Glomerular endothelial cell (primary cell): ENCODE measurements around the gene SURF4. TPM values are rescaled to one million over a fixed set of nuclear protein-coding genes. Genes with fewer than 3 reads are reported as not detected.
A peak's percentile ranks its signal among the peaks of the same experiment; 100 is the strongest.

ENCODE experiments used
- DNase-seq: peaks from one replicate; pipeline ENCODE4 v3.0.0-alpha.2; 2011; ENCODE audit warnings: low read depth, low spot score; ENCODE audit errors: extremely low read depth
- total RNA-seq: library from RNA; depleted of rRNA; stranded (reverse); fragments of >200 nt; gene quantifications from 2 replicates; pipeline ENCODE4 v1.2.3, GENCODE V29; 2015

The SURF4 gene
- total RNA-seq, result 238 and 281 TPM in 2 replicates

DNA sequence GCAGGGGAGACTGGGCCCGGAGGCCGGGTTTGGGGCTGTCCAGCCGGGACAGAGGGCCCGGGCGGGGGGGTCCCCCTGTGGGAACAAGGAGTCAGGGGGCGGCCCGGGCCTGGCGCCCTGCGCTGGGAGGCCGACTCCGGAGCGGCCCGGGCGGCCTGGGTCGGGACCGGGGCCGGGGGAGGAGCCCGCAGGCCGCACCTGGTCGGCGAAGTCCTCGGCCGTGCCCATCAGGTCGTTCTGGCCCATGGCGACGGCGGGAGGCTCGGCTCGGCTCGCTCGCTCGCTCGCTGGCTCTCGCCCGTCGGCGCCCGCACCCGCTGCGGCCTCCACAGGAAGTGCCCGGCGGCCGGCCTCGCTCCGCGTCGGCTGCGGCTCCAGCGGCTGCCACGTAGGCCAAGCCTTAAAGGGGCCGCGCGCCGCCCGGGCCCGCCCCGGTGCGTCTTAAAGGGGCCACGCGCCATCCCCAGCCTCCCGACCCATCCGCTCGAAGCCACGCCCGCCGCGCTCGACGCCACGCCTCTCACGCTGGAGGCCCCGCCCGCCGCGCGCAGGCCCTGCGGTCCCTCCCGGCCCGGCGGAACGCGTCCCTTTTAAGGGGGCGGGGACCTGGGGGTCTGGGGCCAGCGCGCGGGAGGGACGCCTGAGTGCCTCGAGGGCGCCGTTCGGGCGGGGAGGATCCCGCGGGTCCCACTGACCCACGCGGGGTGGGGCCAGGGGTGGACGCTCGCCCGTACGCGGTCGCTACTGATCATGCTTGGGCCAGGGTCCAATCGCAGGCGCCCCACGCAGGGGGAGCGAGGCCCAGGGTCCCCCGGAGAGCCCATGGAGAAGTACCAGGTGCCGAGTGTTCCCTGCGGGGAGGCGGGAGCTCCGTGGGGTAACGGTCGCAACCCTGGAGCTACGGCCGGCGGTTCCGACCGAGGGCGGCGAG, at the start of gene SURF4, which contains the start of gene STKLD1:
SURF4 (minus strand) TSS at position 337 of the 931 bp plus-strand sequence; CDS start at position 246, 91 bp downstream.
STKLD1 (plus strand) TSS at position 643 of the 931 bp plus-strand sequence; CDS start at position 751, 108 bp downstream.
- no peak for DNase-seq

DNA sequence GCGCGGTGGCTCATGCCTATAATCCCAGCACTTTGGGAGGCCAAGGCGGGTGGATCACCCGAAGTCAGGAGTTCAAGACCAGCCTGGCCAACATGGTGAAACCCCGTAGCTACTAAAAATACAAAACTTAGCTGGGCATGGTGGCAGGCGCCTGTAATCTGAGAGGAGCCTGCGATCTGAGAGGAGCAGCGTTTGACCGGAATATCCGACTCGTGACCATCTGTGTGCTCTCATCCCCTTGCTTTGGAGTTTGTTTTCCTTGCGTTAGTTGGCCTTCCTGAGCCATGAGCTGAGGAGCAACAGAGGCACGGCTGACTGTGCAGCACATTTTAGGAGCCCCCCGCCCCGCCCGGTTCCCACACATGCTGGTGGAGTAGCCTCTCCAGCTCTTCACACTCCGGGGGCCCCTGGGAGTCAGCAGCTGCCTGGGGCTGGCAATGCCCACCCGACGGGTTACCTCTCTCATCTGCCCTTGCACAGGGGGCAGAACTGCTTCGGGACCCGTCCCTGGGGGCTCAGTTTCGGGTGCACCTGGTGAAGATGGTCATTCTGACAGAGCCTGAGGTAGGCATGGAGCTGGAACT, 49.3 kb upstream of the SURF4 start:
- no peak for DNase-seq

DNA sequence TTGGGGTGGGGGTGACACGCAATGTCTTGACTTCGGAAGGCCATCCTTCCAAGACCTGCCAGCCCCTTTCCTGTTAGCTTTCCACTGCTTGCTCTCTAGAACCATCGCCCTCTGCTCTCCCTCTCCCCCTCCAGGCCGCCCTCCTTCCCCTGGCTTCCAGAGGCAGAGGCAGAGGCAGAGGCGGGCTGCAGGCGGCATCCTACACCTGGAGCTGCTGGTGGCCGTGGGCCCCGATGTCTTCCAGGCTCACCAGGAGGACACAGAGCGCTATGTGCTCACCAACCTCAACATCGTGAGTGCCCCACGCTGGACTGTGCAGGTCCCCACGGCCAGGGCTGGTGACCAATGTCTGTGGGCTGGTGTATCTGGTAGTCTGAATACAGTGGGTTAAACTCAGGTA, 48.3 kb upstream of the SURF4 start:
- no peak for DNase-seq

DNA sequence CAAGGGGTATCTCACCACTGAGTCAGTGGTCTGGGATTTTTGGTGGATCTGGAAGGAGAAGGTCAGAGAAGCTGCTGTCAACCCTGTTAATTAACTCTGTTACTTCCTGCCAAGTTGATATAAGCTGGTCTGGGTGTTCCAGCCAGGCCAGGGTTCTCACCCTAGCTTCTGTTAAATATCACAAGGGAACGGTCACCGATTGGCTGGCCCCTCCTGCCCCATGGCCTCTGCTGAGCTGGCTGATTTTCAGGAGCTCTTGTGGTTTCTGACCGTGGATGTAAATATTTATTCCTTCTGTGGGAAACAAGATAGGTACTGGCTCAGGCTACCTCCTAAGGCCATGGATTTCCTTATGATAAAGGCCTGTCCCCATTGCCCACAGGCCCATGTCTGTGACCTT, 47.4 kb upstream of the SURF4 start:
- no peak for DNase-seq

DNA sequence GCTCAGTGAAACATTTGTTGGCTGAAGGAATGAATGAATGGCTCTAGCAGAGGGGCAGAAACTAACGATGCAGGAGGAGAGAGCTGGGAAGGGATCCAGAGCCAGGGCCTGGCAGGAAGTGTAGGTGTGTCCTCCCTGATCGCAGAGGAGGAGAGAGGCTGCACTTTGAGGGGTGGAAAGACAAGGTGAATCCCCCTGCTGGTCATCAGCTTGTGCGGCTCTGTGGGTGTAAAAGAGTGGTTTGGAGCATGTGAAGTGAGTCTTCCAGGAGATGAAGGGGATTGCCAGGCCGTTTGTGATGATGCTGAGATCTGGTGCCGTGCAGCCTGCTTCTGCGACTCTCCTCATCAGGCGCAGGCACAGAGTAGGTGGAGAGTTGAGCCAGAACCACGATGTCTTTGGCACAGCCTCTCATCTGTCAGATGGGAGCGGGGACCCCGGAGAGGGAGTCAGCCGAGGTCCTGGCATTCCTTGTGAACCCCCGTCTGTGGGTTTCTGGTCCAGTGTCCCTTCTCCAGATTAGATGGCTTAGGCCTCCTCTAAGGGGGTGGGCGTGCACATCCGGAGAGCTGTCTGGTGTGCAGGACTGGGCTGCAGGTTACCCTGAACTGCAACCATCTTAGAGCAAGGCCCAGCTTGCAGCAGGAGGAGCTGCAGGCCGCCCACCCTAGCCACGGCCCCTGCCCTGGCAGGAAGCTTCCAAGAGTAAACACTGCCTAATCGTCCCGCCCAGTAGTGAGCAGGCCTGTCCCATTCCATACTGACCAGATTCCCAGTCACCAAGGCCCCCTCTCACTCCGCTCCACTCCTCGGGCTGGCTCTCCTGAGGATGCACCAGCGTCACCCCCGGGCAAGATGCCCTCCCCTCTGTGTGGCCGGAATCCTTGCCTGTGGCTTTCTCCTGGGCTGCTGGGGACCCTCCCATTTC, 46.0 kb upstream of the SURF4 start, which contains the start of gene ADAMTS13:
ADAMTS13 (plus strand) TSS at position 753 of the 928 bp plus-strand sequence; CDS start at position 830, 77 bp downstream.
- DNase-seq, result no peak

DNA sequence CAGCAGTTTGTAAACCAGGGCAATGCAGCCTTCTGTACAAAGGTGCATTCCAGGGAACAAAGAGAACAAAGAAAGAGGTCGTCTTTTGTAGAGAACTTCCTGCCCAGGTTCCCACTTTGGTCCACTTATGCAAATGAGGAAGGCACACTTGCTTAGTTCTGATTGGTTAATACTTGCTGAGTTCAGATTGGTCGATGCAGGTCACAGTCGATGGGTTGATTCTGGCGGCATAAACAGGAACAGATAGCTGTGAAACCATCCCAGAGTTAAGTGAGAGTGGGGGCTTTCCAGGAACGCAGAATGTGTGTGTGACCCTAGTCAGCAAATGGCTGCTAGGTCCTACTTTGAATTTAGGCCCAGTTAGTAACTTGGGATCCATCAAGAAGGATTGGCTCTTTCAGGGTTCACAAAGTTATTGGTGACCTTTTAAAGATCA, 44.5 kb upstream of the SURF4 start:
- DNase-seq, result no peak

DNA sequence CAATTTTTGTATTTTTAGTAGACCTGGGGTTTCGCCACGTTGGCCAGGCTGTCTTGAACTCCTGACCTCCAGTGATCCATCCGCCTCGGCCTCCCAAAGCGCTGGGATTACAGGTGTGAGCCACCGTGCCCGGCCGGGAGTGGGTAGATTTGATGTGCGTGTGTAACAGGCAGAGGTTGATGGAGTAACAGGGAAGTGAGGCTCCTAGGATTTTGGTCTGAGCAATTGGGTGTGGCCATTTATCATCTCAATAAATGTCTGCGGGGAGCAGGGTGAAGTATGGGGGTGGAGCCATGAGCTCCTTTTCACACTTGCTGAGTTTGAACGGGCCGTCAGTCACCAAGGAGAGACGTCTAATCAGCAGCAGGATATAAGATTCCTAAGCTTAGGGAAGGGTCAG, 43.1 kb upstream of the SURF4 start:
- DNase-seq, result no peak

DNA sequence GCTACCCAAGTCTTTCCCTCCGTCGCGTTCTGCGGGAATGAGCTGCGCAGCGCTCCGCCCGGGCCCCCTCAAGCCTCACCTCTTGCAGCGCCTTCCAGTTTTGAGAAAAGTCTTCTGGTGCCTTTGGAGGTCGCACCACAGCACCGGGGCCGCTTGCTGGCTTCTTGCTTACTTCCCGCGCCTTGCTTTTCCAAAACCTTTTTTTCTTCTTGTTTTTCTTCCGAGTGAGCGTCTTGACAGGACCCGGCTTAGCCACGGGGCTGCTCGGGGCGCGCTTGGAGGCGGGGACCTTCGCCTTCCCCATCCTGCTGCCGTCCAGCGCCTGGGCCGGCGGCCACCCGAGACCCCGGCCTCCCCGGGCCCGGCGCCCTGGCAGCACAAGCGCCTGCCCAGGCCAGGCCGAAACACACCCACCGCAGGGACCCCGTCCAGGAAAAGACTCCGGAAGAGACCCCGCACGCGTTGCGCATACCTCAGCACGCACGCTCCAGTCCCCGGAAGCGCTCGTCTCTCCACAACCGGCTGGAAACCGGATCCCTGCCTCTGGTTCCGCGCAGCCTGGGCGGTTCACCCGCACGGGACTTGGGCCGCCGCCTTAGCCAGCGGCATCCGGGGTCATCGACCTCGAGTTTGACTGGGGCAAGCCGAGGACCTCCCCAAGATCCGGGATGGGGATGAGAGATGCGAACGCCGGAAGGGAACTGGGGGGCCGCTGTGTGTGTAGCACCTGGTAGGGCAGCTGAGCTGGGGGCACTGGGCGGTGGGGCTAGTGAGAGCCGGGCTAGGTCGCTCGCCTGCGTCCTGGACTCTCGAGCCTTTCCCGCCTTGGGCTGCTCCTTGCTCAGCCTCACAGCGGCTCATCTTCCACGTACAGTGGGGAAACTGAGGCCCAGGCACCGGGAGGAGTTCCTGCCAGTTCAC, 41.9 kb upstream of the SURF4 start, which contains the start of gene REXO4:
REXO4 (minus strand) TSS at position 470 of the 921 bp plus-strand sequence; CDS start at position 304, 166 bp downstream.
- DNase-seq, result peak; percentile 51

DNA sequence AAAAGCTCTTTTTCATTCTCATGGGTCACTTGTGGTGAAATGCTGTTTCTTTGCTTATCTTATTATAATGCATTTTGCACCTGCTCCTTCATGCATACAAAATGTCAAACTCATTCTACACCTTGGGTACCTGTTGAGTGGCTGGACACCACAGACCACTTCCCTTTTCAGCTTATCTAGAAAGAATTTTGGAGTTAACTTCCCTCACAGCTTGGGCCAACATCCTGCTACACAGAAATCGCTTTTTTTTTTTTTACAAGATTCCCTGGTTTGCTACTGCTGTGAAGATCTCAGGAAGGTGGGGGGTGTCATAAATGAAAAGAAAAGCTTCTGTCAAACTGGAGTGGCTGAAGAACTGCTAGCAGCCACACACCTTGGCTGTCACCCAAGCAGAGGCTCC, 39.3 kb upstream of the SURF4 start:
- DNase-seq, result no peak

DNA sequence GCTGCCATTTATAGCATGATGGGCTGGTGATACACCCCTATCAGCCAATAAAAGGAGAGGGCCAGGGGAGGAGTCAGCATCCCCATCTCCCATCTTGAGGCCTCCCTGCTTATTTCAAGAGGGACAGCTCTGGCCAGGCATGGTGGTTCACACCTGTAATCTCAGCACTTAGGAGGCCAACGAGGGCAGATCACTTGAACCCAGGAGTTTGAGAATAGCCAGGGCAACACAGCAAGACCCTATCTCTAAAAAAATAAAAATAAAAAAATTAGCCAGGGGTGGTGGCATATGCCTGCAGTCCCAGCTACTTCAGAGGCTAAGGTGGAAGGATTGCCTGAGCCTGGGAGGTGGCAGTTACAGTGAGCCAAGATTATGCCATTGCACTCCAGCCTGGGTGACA, 32.2 kb upstream of the SURF4 start:
- DNase-seq, result no peak

DNA sequence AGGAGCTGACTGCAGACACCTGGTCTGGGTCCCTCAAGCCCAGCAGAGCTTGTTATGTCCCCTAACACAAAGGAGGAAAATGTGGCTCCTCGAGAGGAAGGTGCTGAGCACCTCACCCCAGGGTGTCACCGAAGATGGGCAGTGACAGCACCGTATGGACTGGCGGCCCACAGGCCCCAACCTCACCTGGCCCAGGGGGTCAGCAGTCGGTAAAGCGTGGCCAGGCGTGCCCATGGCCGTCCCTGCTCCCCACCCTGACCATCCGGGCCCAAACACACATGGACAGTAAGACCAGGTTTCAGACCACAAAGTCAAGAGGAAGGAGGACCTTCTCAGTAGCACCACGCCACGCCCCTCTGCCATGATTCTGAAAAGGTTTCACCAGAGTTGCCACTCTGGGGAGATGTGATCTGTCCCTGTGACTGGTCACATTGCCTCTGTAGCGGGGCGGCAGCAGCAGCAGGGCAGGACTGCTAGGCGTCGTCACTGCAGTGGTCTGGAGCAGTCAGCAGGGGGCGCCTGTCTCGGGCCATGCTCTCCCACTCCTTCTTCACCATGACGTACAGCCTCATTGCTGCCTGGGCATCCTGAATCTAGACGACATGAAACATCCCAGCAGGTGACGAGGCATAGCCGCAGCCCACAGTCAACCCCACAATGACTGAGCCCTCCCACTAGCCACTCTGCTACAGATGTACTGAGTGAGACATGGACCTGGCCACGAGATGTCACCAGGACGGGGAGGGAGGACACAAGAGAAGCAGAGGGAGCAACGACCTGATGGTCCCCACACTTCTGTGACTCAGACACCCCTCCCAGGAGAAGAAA, 30.8 kb upstream of the SURF4 start:
- no peak for DNase-seq

DNA sequence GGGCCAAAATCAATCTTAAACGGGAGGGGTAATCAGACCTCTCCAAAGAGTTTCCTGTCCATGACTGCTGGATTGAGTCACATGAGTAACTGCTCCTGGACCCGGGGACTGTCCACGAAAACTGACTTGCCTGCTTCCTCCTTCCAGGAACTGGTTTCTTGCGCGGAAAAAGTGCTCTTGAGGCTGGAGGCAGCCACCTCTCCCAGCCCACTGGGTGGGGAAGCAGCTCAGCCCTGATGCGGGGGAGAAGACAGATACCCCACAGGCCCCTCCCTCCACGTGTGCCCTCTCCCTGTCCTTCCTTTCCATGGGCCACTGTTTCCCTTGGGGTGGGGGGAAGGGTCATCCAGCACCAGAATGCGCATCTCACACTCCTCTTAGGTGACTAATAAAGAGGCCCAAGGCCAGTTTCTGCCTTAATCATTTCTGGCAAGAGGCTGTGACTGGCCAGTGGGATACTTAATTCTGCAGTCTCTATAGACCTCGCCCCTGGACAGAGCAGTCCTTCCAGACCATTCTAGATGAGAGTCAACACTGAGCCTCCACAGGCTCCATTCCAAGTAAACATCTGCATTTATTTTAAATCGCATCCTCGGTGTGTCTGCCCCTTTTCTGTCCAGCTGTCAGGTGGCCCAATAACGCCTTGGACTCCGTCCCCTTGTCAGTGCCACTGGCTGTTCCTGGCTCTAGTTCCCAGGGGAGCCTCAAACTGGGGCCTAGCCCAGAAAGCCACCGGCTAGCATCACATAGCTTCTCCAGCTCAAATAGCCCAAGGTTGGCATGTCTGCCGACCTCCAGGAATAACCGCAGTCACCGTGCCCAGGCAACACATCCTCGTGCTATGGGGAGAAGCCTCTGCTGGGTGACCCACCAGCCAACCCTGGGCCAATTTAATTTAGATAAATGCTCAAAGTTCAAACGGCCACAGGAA, 29.9 kb upstream of the SURF4 start:
- DNase-seq, result no peak

DNA sequence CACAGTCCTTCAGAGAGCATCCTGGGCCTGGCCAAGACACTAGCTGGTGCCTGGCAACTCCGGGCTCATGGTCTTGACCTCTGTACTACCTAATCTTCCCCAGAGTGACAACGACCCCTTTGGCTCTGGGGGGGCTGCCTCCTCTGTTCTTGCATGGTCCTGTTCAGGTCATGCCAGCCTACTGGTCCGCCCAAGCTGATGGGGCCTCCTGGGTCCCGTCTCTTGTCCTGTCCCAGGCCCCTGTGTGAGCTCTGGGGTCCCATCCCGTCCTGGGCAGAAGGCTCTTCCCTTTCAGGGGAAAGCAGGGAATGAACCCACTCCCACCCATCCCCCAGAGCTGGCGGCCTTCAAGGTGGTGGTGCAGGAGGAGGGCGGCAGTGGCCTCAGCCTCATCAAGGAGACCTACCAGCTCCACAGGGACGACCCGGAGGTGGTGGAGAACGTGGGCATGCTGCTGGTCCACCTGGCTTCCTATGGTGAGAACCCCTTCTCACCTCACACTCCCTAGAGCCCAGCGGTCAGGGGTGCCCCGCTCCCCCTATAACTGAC, 28.7 kb upstream of the SURF4 start:
- no peak for DNase-seq

DNA sequence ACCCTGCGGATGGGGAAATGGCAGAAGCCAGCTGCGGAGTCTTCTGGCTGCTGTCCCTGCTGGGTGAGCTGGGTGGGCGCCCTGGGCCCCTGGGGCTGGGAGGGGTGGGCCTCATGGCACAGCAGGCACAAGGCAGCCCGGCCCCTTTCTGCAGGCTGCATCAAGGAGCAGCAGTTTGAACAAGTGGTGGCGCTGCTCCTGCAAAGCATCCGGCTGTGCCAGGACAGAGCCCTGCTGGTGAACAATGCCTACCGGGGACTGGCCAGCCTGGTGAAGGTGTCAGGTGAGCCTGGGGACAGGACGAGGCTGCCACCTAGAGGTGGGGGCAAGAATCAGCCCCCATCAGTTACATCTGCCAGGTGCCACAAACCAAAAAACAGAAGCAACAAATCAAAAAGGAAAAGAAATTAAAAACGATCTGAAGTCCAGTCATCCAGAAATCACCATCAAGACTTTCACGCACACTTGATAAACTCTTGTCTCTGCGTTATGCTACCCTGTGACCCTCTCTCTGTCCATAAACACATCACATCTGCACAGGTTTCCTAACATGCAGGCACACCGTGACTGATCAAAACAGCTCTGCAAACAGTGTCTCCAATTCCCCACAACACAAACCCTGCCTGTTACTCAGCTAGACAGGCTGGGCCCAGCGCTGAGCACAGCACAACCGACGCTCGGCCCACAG, 28.1 kb upstream of the SURF4 start:
- no peak for DNase-seq

DNA sequence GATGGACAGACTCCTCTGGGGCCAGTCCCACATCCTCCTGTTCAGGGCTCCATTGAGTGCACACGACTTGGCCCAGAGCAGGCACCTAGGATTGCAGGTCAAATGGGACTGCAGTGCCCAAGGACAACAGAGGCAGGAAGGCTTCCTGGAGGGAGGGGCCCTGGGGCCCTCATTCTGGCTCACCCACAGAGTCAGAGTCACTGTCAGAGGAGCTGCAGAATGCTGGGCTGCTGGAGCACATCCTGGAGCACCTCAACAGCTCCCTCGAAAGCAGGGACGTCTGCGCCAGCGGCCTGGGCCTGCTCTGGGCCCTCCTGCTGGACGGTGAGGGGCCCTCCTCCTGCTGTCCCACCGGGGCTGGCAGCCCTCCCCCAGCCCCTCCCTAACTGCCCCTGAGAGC, 26.8 kb upstream of the SURF4 start:
- DNase-seq, result no peak

DNA sequence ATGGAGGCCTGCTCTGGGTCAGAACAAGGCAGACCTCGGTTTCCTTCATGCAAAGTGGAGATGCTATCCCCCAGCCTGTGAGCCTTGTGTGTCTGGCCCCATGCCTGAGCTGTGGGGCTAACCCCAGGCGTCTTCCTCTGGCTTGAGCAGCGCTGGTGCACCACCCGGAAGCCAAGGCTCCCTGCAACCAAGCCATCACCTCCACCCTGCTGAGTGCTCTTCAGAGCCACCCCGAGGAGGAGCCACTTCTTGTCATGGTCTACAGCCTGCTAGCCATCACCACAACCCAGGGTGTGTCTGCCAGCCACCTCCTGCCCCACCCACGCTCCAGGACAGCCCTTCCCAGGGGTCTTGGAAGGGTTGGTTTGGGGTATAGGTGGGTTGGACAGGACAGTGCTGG, 25.7 kb upstream of the SURF4 start:
- no peak for DNase-seq

DNA sequence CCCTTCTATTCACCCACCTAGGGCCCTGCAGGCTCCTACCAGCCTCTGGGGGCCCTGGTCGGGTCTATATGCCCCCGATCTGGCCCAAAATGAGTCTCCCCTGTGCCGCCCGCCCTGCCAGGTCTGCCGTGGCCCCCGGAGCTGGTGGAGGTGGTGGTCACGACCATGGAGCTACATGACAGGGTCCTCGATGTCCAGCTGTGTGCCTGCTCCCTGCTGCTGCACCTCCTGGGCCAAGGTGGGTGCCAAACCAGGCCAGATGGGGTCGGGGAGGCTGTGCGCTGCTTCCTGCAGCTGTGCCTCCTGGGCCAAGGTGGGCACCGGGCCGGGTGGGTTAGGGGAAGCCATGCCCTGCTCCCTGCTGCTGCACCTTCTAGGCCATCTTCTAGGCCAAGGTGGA, 24.4 kb upstream of the SURF4 start:
- DNase-seq, result no peak
